SK-N-SH (cell line): Measurements from ENCODE around the gene RNF214. TPM values are rescaled to one million over a fixed set of nuclear protein-coding genes. Genes with fewer than 3 reads are reported as not detected.

Source experiments
- CTCF ChIA-PET: fragments of 300-600, 350-600 bp; formaldehyde crosslinking; extraction: SDS; loops from one replicate; lab custom pipeline; 2021; lab: Yijun Ruan, JAX
- POLR2A ChIA-PET: fragments of 350-600 bp; sonication (Branson Sonifier 250); formaldehyde crosslinking; extraction: SDS; loops from one replicate; lab custom pipeline; 2020; ENCODE audit warnings: antibody characterized with exemption, inconsistent platforms; lab: Yijun Ruan, JAX
- DNase-seq: peaks from one replicate; pipeline ENCODE4 v3.0.0; 2012
- H2AFZ ChIP-seq: fragments of 200-600 bp; sonication (generic); 2 replicates; pipeline ENCODE4 v1.8.1; 2016; ENCODE audit warnings: antibody characterized with exemption, mild to moderate bottlenecking, low read depth
- H3F3A ChIP-seq: fragments of 200-600 bp; sonication (generic); replicated peaks from 2 replicates; pipeline ENCODE3; 2016; ENCODE audit warnings: antibody characterized with exemption, mild to moderate bottlenecking; ENCODE audit not compliant: insufficient read depth
- H3K27ac ChIP-seq, 2 experiments: fragments of 200-500 bp in 1 of 2; fragments of 200-600 bp in 1 of 2; sonication (Bioruptor generic) in 1 of 2; sonication (generic), shearing (Covaris generic) in 1 of 2; 2 replicates each; pipeline versions ENCODE4 v1.5.1 to v1.6.1; 2014 to 2016; ENCODE audit warnings: low read depth in 2 of 2, inconsistent platforms in 1 of 2, low read length in 1 of 2, mild to moderate bottlenecking in 1 of 2, mixed read lengths in 1 of 2
- H3K27me3 ChIP-seq: fragments of 200-600 bp; sonication (generic), shearing (Covaris generic); 2 replicates; pipeline ENCODE4 v1.6.1; 2016; ENCODE audit warnings: mixed run types; ENCODE audit not compliant: insufficient read depth
- H3K36me3 ChIP-seq, 2 experiments: fragments of 200-500 bp in 1 of 2; fragments of 200-600 bp in 1 of 2; sonication (Bioruptor generic) in 1 of 2; sonication (generic) in 1 of 2; replicated peaks in 1 of 2; 2 replicates each; pipeline versions ENCODE3 to v1.5.1; 2014 to 2016; ENCODE audit warnings: low read length in 1 of 2, mild to moderate bottlenecking in 1 of 2; ENCODE audit not compliant: insufficient read depth in 2 of 2, control insufficient read depth in 1 of 2
- H3K4me1 ChIP-seq, 2 experiments: fragments of 200-500 bp in 1 of 2; fragments of 200-600 bp in 1 of 2; sonication (Bioruptor generic) in 1 of 2; sonication (generic), shearing (Covaris generic) in 1 of 2; 2 replicates each; pipeline versions ENCODE4 v1.5.1 to v1.6.1; 2014 to 2016; ENCODE audit warnings: low read depth in 1 of 2, low read length in 1 of 2, mixed run types in 1 of 2; ENCODE audit not compliant: insufficient read depth in 2 of 2, control insufficient read depth in 1 of 2
- H3K4me2 ChIP-seq: fragments of 200-600 bp; sonication (generic), shearing (Covaris generic); 2 replicates; pipeline ENCODE4 v1.6.1; 2017; ENCODE audit warnings: mixed run types
- H3K4me3 ChIP-seq, 2 experiments: fragments of 200-500 bp in 1 of 2; fragments of 200-600 bp in 1 of 2; sonication (Bioruptor generic) in 1 of 2; sonication (generic), shearing (Covaris generic) in 1 of 2; 2 replicates each; pipeline versions ENCODE4 v1.5.1 to v1.8.1; 2014 to 2016; ENCODE audit warnings: low read depth in 2 of 2, inconsistent platforms in 1 of 2, low read length in 1 of 2, mild to moderate bottlenecking in 1 of 2, mixed read lengths in 1 of 2, moderate library complexity in 1 of 2
- H3K79me2 ChIP-seq: fragments of 200-600 bp; sonication (generic); 2 replicates; pipeline ENCODE4 v1.8.1; 2017; ENCODE audit warnings: mild to moderate bottlenecking; ENCODE audit not compliant: insufficient read depth
- H3K9ac ChIP-seq: fragments of 200-600 bp; sonication (generic); 2 replicates; pipeline ENCODE4 v1.6.1; 2017; ENCODE audit warnings: mixed run types
- H3K9me2 ChIP-seq: fragments of 200-600 bp; sonication (generic); 2 replicates; pipeline ENCODE4 v1.6.1; 2017; ENCODE audit warnings: mixed run types
- H3K9me3 ChIP-seq: fragments of 200-600 bp; sonication (generic); 2 replicates; pipeline ENCODE4 v1.6.1; 2017; ENCODE audit warnings: mixed run types, mild to moderate bottlenecking, moderate library complexity
- H4K20me1 ChIP-seq: fragments of 200-600 bp; sonication (generic); 2 replicates; pipeline ENCODE4 v1.6.1; 2017; ENCODE audit warnings: mild to moderate bottlenecking, mixed run types; ENCODE audit not compliant: insufficient read depth
- CHD2 ChIP-seq: fragments of 150-350 bp; IDR thresholded peaks from 2 replicates; pipeline ENCODE4 v1.6.1; 2018; ENCODE audit warnings: low read length; ENCODE audit not compliant: partially characterized antibody
- ELF1 ChIP-seq: IDR thresholded peaks from 2 replicates; pipeline ENCODE4 v1.4.0; 2012
- EP300 ChIP-seq, 2 experiments: IDR thresholded peaks; 2 replicates each; pipeline versions ENCODE4 v1.4.0 to v1.6.1; 2012; ENCODE audit warnings: borderline replicate concordance in 1 of 2, low read depth in 1 of 2, low read length in 1 of 2
- FOXM1 ChIP-seq: IDR thresholded peaks from 2 replicates; pipeline ENCODE4 v1.4.0; 2012; ENCODE audit warnings: low read depth, mild to moderate bottlenecking
- JUND ChIP-seq: IDR thresholded peaks from 2 replicates; pipeline ENCODE4 v1.4.0; 2012
- MEF2A ChIP-seq: IDR thresholded peaks from 2 replicates; pipeline ENCODE4 v1.4.0; 2012; ENCODE audit warnings: low read depth, borderline replicate concordance
- MXI1 ChIP-seq: IDR thresholded peaks from 2 replicates; pipeline ENCODE4 v1.6.1; 2012; ENCODE audit warnings: mild to moderate bottlenecking, low read depth, low read length, improper control_type of control experiment
- PBX3 ChIP-seq: IDR thresholded peaks from 2 replicates; pipeline ENCODE4; 2012
- RAD21 ChIP-seq: IDR thresholded peaks from 2 replicates; pipeline ENCODE4 v1.6.1; 2012; ENCODE audit warnings: mild to moderate bottlenecking, low read length
- RXRA ChIP-seq: IDR thresholded peaks from 2 replicates; pipeline ENCODE4 v1.4.0; 2012; ENCODE audit warnings: low read depth, mild to moderate bottlenecking, borderline replicate concordance
- SIN3A ChIP-seq: IDR thresholded peaks from 2 replicates; pipeline ENCODE4 v1.6.1; 2012; ENCODE audit warnings: low read depth, mild to moderate bottlenecking, low read length, moderate library complexity, borderline replicate concordance
- SMC3 ChIP-seq: IDR thresholded peaks from 2 replicates; pipeline ENCODE4 v1.6.1; 2012; ENCODE audit warnings: low read depth, low read length, improper control_type of control experiment
- TAF1 ChIP-seq: IDR thresholded peaks from 2 replicates; pipeline ENCODE4 v1.6.1; 2012; ENCODE audit warnings: low read depth, mild to moderate bottlenecking, low read length, moderate library complexity, borderline replicate concordance
- USF1 ChIP-seq: IDR thresholded peaks from 2 replicates; pipeline ENCODE4 v1.4.0; 2012; ENCODE audit warnings: low read depth, borderline replicate concordance
- USF2 ChIP-seq: fragments of 150-350 bp; IDR thresholded peaks from 2 replicates; pipeline ENCODE4 v1.6.1; 2017; ENCODE audit warnings: antibody characterized with exemption, low read length, low read depth, borderline replicate concordance
- WGBS: methylation state at CpG from one replicate; pipeline ENCODE4 v1.1.6; 2017; ENCODE audit warnings: low lambda C conversion rate; 5-methylcytosine and 5-hydroxymethylcytosine counted together
- polyA plus RNA-seq, 3 experiments: library from polyadenylated mRNA; depleted of rRNA; stranded (reverse); fragments of >200 nt; gene quantifications; 2 replicates each; pipeline ENCODE4 v1.2.3, GENCODE V29; 2012
- TF ChIP-seq, protein P1 (sequence below): fragments of 150-350 bp; IDR thresholded peaks from 2 replicates; pipeline ENCODE4 v1.6.1; 2016; ENCODE audit warnings: mild to moderate bottlenecking, low read depth, low read length
- TF ChIP-seq, protein P2 (sequence below): IDR thresholded peaks from 2 replicates; pipeline ENCODE4 v1.4.0; 2012; ENCODE audit warnings: low read depth

RNF214 gene
- polyA plus RNA-seq, 1 of the 3 experiments (the other 2 are of a cell fraction): 15.4 TPM

DNA sequence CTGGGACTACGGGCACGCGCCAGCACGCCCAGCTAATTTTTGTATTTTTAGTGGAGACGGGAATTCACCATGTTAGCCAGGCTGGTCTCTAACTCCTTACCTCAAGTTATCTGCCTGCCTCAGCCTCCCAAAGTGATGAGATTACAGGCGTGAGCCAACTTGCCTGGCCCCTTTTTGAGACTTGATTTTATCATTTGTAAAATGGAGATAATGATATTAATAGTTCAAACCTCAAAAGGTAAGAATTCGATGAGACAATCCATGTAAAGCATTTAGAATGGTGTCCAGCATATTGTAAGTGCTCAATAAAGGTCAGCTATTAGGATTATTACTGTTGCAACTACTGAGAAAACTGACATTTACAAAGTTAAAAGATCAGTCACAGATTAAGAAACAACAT, 86.3 kb downstream of the RNF214 start:
- CTCF ChIA-PET: interaction anchor here (1.2 kb wide), 1 partner anchor 9 kb away, joined by 3 read pairs; no protein-coding TSS in a partner anchor
- H3K79me2 ChIP-seq: peaks cover 20% of the 10 kb centered on the region
- peak overlapping the region; percentile 29; the same call in 1 of the 2 replicates for H2AFZ ChIP-seq
- H3K4me1 ChIP-seq: peaks cover 0 to 19% of the 10 kb centered on the region in 2 experiments; a peak in 3 of 4 replicates
- H3F3A ChIP-seq: peaks cover 7% of the 10 kb centered on the region
- no peak overlapping the region for H3K9ac ChIP-seq
- H4K20me1 ChIP-seq: no peaks in the 10 kb centered on the region
- H3K4me2 ChIP-seq: 0 out of 2 replicates have a peak overlapping the region, but pooled peaks have one; percentile 3
- TF ChIP-seq USF2: no peak
- no peak for TF ChIP-seq RXRA
- TF ChIP-seq EP300 (IDR thresholded peaks at IDR 0.05; ENCODE audit: borderline replicate concordance in 1 of 2, low read depth in 1 of 2, low read length in 1 of 2): no peak
- no peak for TF ChIP-seq FOXM1
- no peak for TF ChIP-seq SMC3
- TF ChIP-seq JUND: no peak
- TF ChIP-seq MXI1: no peak
- TF ChIP-seq, protein P1, sequence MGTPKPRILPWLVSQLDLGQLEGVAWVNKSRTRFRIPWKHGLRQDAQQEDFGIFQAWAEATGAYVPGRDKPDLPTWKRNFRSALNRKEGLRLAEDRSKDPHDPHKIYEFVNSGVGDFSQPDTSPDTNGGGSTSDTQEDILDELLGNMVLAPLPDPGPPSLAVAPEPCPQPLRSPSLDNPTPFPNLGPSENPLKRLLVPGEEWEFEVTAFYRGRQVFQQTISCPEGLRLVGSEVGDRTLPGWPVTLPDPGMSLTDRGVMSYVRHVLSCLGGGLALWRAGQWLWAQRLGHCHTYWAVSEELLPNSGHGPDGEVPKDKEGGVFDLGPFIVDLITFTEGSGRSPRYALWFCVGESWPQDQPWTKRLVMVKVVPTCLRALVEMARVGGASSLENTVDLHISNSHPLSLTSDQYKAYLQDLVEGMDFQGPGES: no peak
- no peak for TF ChIP-seq MEF2A
- no peak for TF ChIP-seq RAD21
- no peak for TF ChIP-seq CHD2
- TF ChIP-seq ELF1: no peak
- no peak for TF ChIP-seq PBX3
- TF ChIP-seq, all 33 proteins: peak for 0
- H3K9me2 ChIP-seq: no peaks in the 10 kb centered on the region
- no peak overlapping the region for H3K4me3 ChIP-seq
- 91% methylated on average over 7 of the region's 7 CpGs for WGBS
- POLR2A ChIA-PET: interaction anchor here (1.5 kb wide), 1 partner anchor 9 kb away, joined by 5 read pairs; the partner anchor contains the start of gene CEP164
- H3K27me3 ChIP-seq: no peaks in the 10 kb centered on the region
- H3K27ac ChIP-seq: peak overlapping the region in 1 of 2 experiments; percentile 16; a peak in 1 of 4 replicates
- H3K9me3 ChIP-seq: no peaks in the 10 kb centered on the region
- no peak for DNase-seq
- no peaks in the 10 kb centered on the region for H3K36me3 ChIP-seq

DNA sequence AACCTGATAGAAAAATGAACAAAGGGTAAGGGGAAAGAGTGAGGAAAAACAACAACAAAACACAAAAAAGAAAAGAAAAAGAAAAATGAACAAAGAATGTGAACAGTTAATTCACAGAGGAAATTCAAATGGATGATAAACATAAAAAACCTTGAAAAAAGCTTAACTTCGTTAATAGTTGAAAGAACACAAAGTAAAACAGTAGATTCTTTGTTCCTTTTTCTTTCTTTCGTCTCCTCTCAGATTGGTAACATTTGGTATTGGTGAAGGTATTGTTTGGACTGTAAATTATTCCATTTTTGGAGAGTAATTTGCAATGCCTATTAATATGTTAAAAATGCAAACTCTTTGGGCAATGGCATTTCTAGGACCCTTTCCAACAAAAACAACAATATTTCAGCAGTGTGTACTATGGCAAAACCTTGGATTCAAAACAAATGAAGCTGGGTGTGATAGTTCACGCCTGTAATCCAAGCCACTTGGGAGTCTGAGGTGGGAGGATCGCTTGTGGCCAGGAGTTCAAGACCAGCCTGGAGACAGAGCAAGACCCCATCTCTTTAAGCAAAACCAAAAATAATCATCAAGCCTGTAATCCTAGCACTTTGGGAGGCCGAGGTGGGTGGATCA, 86.9 kb downstream of the RNF214 start:
- ChIA-PET CTCF (interaction anchor here (1.2 kb wide), 1 partner anchor 9 kb away, joined by 3 read pairs; no protein-coding TSS in a partner anchor), POLR2A (interaction anchor here (1.5 kb wide), 1 partner anchor 8 kb away, joined by 5 read pairs; the partner anchor contains the start of gene CEP164)
- H3F3A ChIP-seq: peaks cover 7% of the 10 kb centered on the region
- no peak overlapping the region for H3K4me3 ChIP-seq
- no peaks in the 10 kb centered on the region for H3K36me3 ChIP-seq
- H3K79me2 ChIP-seq: peaks cover 14% of the 10 kb centered on the region
- 81% methylated on average over 5 of the region's 5 CpGs for WGBS
- peak overlapping the region in 1 of 2 experiments; percentile 16; a peak in 2 of 4 replicates for H3K27ac ChIP-seq
- no peaks in the 10 kb centered on the region for H3K9me3 ChIP-seq
- H3K27me3 ChIP-seq: no peaks in the 10 kb centered on the region
- H3K4me2 ChIP-seq: peak overlapping the region; percentile 3; the same call in 1 of the 2 replicates
- TF ChIP-seq USF1 (no peak), SIN3A (no peak), USF2 (no peak), SMC3 (no peak), TAF1 (no peak), EP300 (IDR thresholded peaks at IDR 0.05; ENCODE audit: borderline replicate concordance in 1 of 2, low read depth in 1 of 2, low read length in 1 of 2) (no peak)
- TF ChIP-seq, protein P2, sequence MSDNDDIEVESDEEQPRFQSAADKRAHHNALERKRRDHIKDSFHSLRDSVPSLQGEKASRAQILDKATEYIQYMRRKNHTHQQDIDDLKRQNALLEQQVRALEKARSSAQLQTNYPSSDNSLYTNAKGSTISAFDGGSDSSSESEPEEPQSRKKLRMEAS: no peak
- no peaks in the 10 kb centered on the region for H3K9me2 ChIP-seq
- DNase-seq: no peak
- H3K4me1 ChIP-seq: peaks cover 0 to 14% of the 10 kb centered on the region in 2 experiments; a peak in 3 of 4 replicates
- H4K20me1 ChIP-seq: no peaks in the 10 kb centered on the region
- peak overlapping the region; percentile 29; the same call in 1 of the 2 replicates for H2AFZ ChIP-seq
- no peak overlapping the region for H3K9ac ChIP-seq
